Measurements from ENCODE around the gene PRSS22.

Gene PRSS22

DNA sequence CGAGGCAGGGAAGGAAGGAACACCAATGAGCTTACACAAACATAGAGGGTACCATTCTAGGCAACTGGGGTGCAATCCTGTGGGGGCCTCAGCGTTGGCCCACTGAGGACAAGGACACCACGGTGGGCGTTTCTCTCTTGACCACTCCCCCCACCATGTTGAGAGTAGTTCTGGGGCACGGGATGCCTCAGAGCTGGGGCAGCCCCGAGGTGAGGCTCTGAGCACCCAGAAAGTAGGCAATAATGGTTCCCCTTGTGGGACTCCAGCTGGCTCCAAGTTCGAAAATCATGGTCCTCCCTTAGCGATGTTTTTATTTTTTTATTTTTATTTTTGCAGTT, 35.8 kb downstream of the PRSS22 start:
- TF ChIP-seq MYC (IDR thresholded peaks at IDR 0.05; ENCODE audit: low read depth, low read length) (no peak), POLR2A (IDR thresholded peaks at IDR 0.05; ENCODE audit: extremely low read depth, insufficient read length) (no peak)
- TF ChIP-seq, protein P1, sequence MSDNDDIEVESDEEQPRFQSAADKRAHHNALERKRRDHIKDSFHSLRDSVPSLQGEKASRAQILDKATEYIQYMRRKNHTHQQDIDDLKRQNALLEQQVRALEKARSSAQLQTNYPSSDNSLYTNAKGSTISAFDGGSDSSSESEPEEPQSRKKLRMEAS (IDR thresholded peaks at IDR 0.05; ENCODE audit: low read depth, low read length) = no peak
- TF ChIP-seq, protein P2, sequence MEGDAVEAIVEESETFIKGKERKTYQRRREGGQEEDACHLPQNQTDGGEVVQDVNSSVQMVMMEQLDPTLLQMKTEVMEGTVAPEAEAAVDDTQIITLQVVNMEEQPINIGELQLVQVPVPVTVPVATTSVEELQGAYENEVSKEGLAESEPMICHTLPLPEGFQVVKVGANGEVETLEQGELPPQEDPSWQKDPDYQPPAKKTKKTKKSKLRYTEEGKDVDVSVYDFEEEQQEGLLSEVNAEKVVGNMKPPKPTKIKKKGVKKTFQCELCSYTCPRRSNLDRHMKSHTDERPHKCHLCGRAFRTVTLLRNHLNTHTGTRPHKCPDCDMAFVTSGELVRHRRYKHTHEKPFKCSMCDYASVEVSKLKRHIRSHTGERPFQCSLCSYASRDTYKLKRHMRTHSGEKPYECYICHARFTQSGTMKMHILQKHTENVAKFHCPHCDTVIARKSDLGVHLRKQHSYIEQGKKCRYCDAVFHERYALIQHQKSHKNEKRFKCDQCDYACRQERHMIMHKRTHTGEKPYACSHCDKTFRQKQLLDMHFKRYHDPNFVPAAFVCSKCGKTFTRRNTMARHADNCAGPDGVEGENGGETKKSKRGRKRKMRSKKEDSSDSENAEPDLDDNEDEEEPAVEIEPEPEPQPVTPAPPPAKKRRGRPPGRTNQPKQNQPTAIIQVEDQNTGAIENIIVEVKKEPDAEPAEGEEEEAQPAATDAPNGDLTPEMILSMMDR (IDR thresholded peaks at IDR 0.05; ENCODE audit: low read depth, low read length) = no peak
- no peak overlapping the region for H3K4me3 ChIP-seq (ENCODE audit: low read depth, low read length)
- DNase-seq (ENCODE audit: low read depth) = no peak

DNA sequence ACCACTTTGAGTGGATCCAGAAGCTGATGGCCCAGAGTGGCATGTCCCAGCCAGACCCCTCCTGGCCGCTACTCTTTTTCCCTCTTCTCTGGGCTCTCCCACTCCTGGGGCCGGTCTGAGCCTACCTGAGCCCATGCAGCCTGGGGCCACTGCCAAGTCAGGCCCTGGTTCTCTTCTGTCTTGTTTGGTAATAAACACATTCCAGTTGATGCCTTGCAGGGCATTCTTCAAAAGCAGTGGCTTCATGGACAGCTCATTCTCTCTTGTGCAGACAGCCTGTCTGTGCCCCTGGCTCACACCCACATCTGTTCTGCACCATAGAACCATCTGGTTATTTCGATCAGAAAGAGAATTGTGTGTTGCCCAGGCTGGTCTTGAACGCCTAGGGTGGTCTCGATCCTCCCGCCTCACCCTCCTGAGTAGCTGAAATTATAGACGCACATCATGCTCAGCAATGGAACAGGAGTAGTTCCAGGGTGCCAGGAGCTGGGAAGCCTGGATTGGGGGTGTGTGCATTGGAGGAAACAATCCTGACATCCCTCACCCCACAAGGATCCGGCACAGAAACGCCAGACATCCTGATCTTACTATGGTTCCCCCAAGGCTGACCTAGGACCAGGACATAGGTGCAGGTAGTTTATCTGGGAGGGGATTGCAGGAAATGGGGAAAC, 36.3 kb downstream of the PRSS22 start:
- no peak for DNase-seq (ENCODE audit: low read depth)
- TF ChIP-seq POLR2A (IDR thresholded peaks at IDR 0.05; ENCODE audit: extremely low read depth, insufficient read length) (no peak), MYC (IDR thresholded peaks at IDR 0.05; ENCODE audit: low read depth, low read length) (no peak)
- TF ChIP-seq, protein P2 (IDR thresholded peaks at IDR 0.05; ENCODE audit: low read depth, low read length) = no peak
- TF ChIP-seq, protein P1 (IDR thresholded peaks at IDR 0.05; ENCODE audit: low read depth, low read length) = no peak

DNA sequence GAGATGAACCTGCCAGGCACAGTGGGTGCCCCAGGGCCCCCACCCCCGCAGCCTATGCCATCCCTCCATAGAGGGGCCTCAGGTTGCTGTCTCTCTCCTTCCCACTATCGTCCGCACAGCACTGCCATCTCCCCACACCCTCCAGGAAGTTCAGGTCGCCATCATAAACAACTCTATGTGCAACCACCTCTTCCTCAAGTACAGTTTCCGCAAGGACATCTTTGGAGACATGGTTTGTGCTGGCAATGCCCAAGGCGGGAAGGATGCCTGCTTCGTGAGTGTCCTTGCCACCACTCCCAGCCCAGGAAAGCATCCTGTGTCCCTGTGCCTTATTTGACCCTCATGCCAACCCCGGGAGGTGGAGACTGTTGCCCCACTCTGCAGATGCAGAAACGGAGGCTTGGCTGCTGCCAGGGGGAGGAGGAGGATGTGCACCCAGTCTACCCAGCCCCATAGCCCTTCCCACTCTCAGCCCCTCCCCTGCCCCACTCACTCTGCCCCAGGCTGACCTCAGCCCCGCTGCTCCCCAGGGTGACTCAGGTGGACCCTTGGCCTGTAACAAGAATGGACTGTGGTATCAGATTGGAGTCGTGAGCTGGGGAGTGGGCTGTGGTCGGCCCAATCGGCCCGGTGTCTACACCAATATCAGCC, 37.0 kb downstream of the PRSS22 start:
- TF ChIP-seq MYC (IDR thresholded peaks at IDR 0.05; ENCODE audit: low read depth, low read length) = no peak
- no peak for DNase-seq (ENCODE audit: low read depth)

More for the DNA sequence above, 36.3 kb downstream of the PRSS22 start:
- no peak overlapping the region for H3K4me3 ChIP-seq (ENCODE audit: low read depth, low read length)

DNA sequence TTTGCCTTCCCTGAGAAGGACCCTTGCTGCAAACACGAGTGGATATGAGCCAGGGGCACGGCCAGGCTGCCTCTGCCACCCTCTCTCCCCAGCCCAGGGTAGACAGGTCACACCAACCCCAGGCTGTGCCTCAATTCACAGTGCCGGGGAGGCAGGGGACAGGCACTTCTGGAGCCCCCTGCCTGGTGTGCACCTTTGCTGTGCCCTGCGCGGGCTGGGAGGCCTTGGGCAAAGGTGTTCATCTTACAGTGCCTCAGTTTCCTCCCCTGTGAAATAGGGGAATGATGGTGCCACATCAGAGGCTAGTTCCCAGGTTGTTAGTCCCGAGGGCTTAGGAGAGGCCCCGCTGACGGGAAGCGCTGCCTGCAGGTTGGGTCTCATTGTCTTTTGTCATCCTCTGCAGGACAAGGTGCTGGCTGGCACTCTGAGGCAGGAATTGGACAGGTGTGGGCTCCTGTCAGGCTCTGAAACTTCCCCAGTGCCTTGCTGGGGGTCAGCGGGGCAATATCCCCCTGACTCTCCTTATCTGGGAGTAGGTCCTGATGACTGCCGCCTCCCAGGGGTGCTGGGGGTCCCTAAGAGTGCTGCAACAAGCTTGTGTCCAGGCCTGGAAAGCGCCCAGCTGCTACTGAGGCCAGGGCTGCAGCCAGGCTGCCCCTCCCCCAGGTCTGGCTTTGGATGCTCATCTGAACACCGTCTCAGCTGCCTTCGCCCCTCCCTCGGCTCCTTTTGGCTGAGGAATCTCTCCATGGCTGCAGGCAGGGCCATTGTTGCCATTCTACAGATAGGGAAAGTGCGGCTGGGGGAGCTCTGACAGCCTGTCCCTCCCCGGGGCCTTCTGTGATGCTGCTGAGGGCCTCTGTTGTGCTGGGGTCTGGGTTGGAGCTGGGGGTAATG, 37.8 kb downstream of the PRSS22 start:
- DNase-seq (ENCODE audit: low read depth) = no peak
- H3K4me3 ChIP-seq (ENCODE audit: low read depth, low read length) = no peak overlapping the region
- no peak for TF ChIP-seq POLR2A (IDR thresholded peaks at IDR 0.05; ENCODE audit: extremely low read depth, insufficient read length)
- TF ChIP-seq MYC (IDR thresholded peaks at IDR 0.05; ENCODE audit: low read depth, low read length) = no peak
- TF ChIP-seq, protein P1 (IDR thresholded peaks at IDR 0.05; ENCODE audit: low read depth, low read length) = no peak
- TF ChIP-seq, protein P2 (IDR thresholded peaks at IDR 0.05; ENCODE audit: low read depth, low read length) = no peak

More for the DNA sequence above, 37.0 kb downstream of the PRSS22 start:
- H3K4me3 ChIP-seq (ENCODE audit: low read depth, low read length) = no peak overlapping the region

DNA sequence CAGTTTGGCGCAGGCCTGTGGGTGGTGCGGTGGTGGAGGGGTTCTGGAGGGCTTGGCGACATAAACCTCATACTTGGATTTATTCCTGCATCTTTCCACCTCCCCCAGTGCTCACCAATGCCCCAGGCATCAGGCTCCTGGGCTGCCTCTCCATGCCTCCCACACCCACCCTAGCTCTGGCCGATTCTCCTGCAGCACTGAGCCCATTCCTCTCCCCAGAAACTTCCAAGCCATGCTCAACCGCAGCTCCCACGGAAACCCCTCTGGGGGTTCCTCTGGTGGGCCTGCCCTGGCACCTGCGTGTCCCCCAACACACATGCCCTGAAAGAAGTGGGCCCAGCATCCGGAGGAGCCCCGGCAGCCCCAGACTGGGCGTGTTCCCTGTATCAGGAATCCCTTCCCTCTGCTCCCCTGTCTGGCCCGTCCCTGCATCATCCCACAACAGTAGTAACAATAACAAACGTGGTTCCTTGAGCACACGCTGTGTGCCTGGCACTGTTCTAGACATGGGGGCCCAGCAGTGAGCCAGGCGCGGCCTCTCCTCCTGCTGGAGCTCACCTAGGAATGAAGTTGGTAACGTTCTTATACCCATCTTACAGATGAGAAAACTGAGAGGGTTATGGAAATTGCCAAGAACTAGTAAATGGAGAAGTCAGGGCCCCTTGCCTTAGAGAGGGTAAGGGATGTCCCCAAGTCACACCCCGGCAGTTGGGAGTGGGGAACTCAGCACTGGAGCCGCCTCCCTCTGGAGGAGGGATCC, 38.6 kb downstream of the PRSS22 start:
- no peak overlapping the region for H3K4me3 ChIP-seq (ENCODE audit: low read depth, low read length)
- TF ChIP-seq, protein P2 (IDR thresholded peaks at IDR 0.05; ENCODE audit: low read depth, low read length) = no peak
- TF ChIP-seq POLR2A (IDR thresholded peaks at IDR 0.05; ENCODE audit: extremely low read depth, insufficient read length) (no peak), MYC (IDR thresholded peaks at IDR 0.05; ENCODE audit: low read depth, low read length) (no peak)
- TF ChIP-seq, protein P1 (IDR thresholded peaks at IDR 0.05; ENCODE audit: low read depth, low read length) = no peak
- no peak for DNase-seq (ENCODE audit: low read depth)

Measured in NB4 (cell line).